GM23338 (cell line): ENCODE data around the gene NID1. TPM values are rescaled to one million over a fixed set of nuclear protein-coding genes. Genes with fewer than 3 reads are reported as not detected.

Experiments used
- ATAC-seq: fragments of 200-7000 bp; cut with Tn5 transposase; 3 replicates; pipeline ENCODE4 v1.9.1; 2020
- DNase-seq: peaks from one replicate; pipeline ENCODE4 v3.0.0-alpha.2; 2015; ENCODE audit warnings: low spot score
- H2AFZ ChIP-seq: fragments of 200-600 bp; sonication (generic); 2 replicates; pipeline ENCODE4 v1.8.0; 2016; ENCODE audit warnings: antibody characterized with exemption, mild to moderate bottlenecking, moderate library complexity
- H3F3A ChIP-seq: fragments of 200-600 bp; sonication (generic); replicated peaks from 2 replicates; pipeline ENCODE4 v1.8.0; 2017; ENCODE audit warnings: antibody characterized with exemption, mixed run types, low read depth
- H3K27ac ChIP-seq: fragments of 200-600 bp; sonication (generic); 2 replicates; pipeline ENCODE4 v1.6.1; 2016; ENCODE audit warnings: low read depth
- H3K27me3 ChIP-seq: fragments of 200-600 bp; sonication (generic); 2 replicates; pipeline ENCODE4 v1.8.0; 2016; ENCODE audit warnings: mild to moderate bottlenecking, mixed run types, moderate library complexity; ENCODE audit not compliant: insufficient read depth
- H3K36me3 ChIP-seq: fragments of 200-600 bp; sonication (generic); 2 replicates; pipeline ENCODE4 v1.8.0; 2016; ENCODE audit warnings: mild to moderate bottlenecking; ENCODE audit not compliant: insufficient read depth
- H3K4me1 ChIP-seq: fragments of 200-600 bp; sonication (generic); 2 replicates; pipeline ENCODE4 v1.8.0; 2016; ENCODE audit warnings: mild to moderate bottlenecking, moderate library complexity; ENCODE audit not compliant: insufficient read depth
- H3K4me2 ChIP-seq: fragments of 200-600 bp; sonication (generic); 2 replicates; pipeline ENCODE4 v1.7.1; 2017; ENCODE audit warnings: mixed run types
- H3K4me3 ChIP-seq: fragments of 200-600 bp; sonication (generic); 2 replicates; pipeline ENCODE4 v1.6.1; 2016; ENCODE audit warnings: mixed run types
- H3K79me2 ChIP-seq: fragments of 200-600 bp; sonication (generic); replicated peaks from 2 replicates; pipeline ENCODE4 v1.8.0; 2017; ENCODE audit warnings: mild to moderate bottlenecking; ENCODE audit not compliant: insufficient read depth
- H3K9me2 ChIP-seq: fragments of 200-600 bp; sonication (generic); 2 replicates; pipeline ENCODE4 v1.8.0; 2017; ENCODE audit not compliant: insufficient read depth
- H4K20me1 ChIP-seq: fragments of 200-600 bp; sonication (generic); replicated peaks from 2 replicates; pipeline ENCODE4 v1.8.0; 2017; ENCODE audit warnings: mild to moderate bottlenecking; ENCODE audit not compliant: insufficient read depth
- H3K27ac Mint-ChIP-seq: 2 replicates; pipeline ENCODE4 v1.8.0; 2020; ENCODE audit warnings: inconsistent platforms, mild to moderate bottlenecking, moderate library complexity, mixed read lengths
- H3K27me3 Mint-ChIP-seq: 3 replicates; pipeline ENCODE4 v1.8.0; 2022; ENCODE audit warnings: low read depth, mild to moderate bottlenecking, moderate library complexity, mixed read lengths, inconsistent platforms; ENCODE audit not compliant: insufficient read depth, poor library complexity
- H3K36me3 Mint-ChIP-seq: 3 replicates; pipeline ENCODE4 v1.8.0; 2021; ENCODE audit warnings: low read depth, mild to moderate bottlenecking, inconsistent platforms, moderate library complexity, mixed read lengths
- H3K4me1 Mint-ChIP-seq: 3 replicates; pipeline ENCODE4 v1.8.0; 2020; ENCODE audit warnings: mild to moderate bottlenecking, inconsistent platforms, mixed read lengths
- H3K4me3 Mint-ChIP-seq: 3 replicates; pipeline ENCODE4 v1.8.0; 2021; ENCODE audit warnings: moderate library complexity, mild to moderate bottlenecking, inconsistent platforms, mixed read lengths
- H3K9me3 Mint-ChIP-seq: 3 replicates; pipeline ENCODE4 v1.8.0; 2020; ENCODE audit warnings: moderate library complexity, mild to moderate bottlenecking, inconsistent platforms, mixed read lengths
- CREB1 ChIP-seq: fragments of 250-450 bp; sonication (Bioruptor Pico); IDR thresholded peaks from 2 replicates; pipeline ENCODE4 v1.5.0; 2020; ENCODE audit warnings: low read depth, mild to moderate bottlenecking, moderate library complexity
- EZH2 ChIP-seq: fragments of 200-600 bp; sonication (generic); IDR thresholded peaks from one replicate; pipeline ENCODE4 v1.8.0; 2017; ENCODE audit warnings: antibody characterized with exemption, mild to moderate bottlenecking, low read depth; ENCODE audit not compliant: unreplicated experiment
- EZH2phosphoT487 ChIP-seq: fragments of 200-600 bp; sonication (generic); IDR thresholded peaks from one replicate; pipeline ENCODE4 v1.8.1; 2018; ENCODE audit warnings: antibody characterized with exemption; ENCODE audit not compliant: unreplicated experiment
- JUNB ChIP-seq: IDR thresholded peaks from one replicate; pipeline ENCODE4 v1.6.1; 2016; ENCODE audit warnings: antibody characterized with exemption; ENCODE audit not compliant: unreplicated experiment
- NANOG ChIP-seq: IDR thresholded peaks from 2 replicates; pipeline ENCODE4 v1.6.1; 2016; ENCODE audit warnings: antibody characterized with exemption, borderline replicate concordance
- POLR2AphosphoS5 ChIP-seq: IDR thresholded peaks from 2 replicates; pipeline ENCODE4 v1.6.1; 2016; ENCODE audit warnings: antibody characterized with exemption, low read depth
- REST ChIP-seq: IDR thresholded peaks from one replicate; pipeline ENCODE4 v1.6.1; 2018; ENCODE audit warnings: antibody characterized with exemption; ENCODE audit not compliant: unreplicated experiment
- STAT1 ChIP-seq: IDR thresholded peaks from one replicate; pipeline ENCODE4 v1.6.1; 2016; ENCODE audit warnings: antibody characterized with exemption; ENCODE audit not compliant: unreplicated experiment
- ZNF114 ChIP-seq: fragments of 250-450 bp; sonication (Bioruptor Pico); IDR thresholded peaks from 2 replicates; pipeline ENCODE4 v1.5.0; 2020; ENCODE audit warnings: mild to moderate bottlenecking, moderate library complexity
- ZNF331 ChIP-seq: fragments of 250-450 bp; sonication (Bioruptor Pico); IDR thresholded peaks from 2 replicates; pipeline ENCODE4 v1.5.0; 2020; ENCODE audit warnings: low read depth, mild to moderate bottlenecking, moderate library complexity
- ZNF462 ChIP-seq: fragments of 250-450 bp; sonication (Bioruptor Pico); IDR thresholded peaks from 2 replicates; pipeline ENCODE4 v1.5.0; 2020; ENCODE audit warnings: mild to moderate bottlenecking, moderate library complexity
- polyA plus RNA-seq: library from polyadenylated mRNA; unstranded; fragments of >200 nt; fragmentation: Nextera tagmentation; extraction: Ambion mirVana; gene quantifications from 2 replicates; pipeline ENCODE4 v1.2.1, GENCODE V29; 2016
- total RNA-seq: library from RNA; depleted of rRNA; stranded (reverse); fragments of >200 nt; shearing (Covaris generic); gene quantifications from 2 replicates; pipeline ENCODE4 v1.2.3, GENCODE V29; 2014
- TF ChIP-seq, protein P1 (sequence below): IDR thresholded peaks from 2 replicates; pipeline ENCODE4 v1.6.1; 2016; ENCODE audit warnings: antibody characterized with exemption
- TF ChIP-seq, protein P2 (sequence below), 2 experiments: fragments of 200-600 bp in 1 of 2; sonication (generic) in 1 of 2; conservative IDR thresholded peaks; 2 replicates each; pipeline versions ENCODE4 v1.5.1 to v1.6.1; 2016 to 2017; ENCODE audit warnings: antibody characterized with exemption in 2 of 2, low read depth in 2 of 2, mild to moderate bottlenecking in 2 of 2, moderate library complexity in 1 of 2

The NID1 gene
- total and polyA plus RNA-seq, 2 experiments from 2014 or later = 7.1 to 32.5 TPM

- no peaks in the 10 kb centered on the region for H3K27me3 ChIP-seq
- H3K4me3 ChIP-seq = no peak overlapping the region
- H3K4me1 Mint-ChIP-seq = no peaks in the 10 kb centered on the region; the same call in 2 of the 3 replicates
- no peaks in the 10 kb centered on the region for H3K4me1 ChIP-seq
- no peaks in the 10 kb centered on the region for H3F3A ChIP-seq
- no peak overlapping the region for H3K27ac Mint-ChIP-seq
- no peak overlapping the region for H2AFZ ChIP-seq
- no peaks in the 10 kb centered on the region for H3K9me2 ChIP-seq
- no peaks in the 10 kb centered on the region for H3K27me3 Mint-ChIP-seq
- DNase-seq = no peak
- H4K20me1 ChIP-seq = no peaks in the 10 kb centered on the region; the same call in 1 of the 2 replicates
- H3K9me3 Mint-ChIP-seq = no peaks in the 10 kb centered on the region
- no peak overlapping the region for H3K4me2 ChIP-seq
- ATAC-seq = no peak
- no peaks in the 10 kb centered on the region for H3K36me3 Mint-ChIP-seq
- no peak overlapping the region for H3K4me3 Mint-ChIP-seq
- no peak overlapping the region for H3K27ac ChIP-seq
- H3K79me2 ChIP-seq = no peaks in the 10 kb centered on the region
- no peaks in the 10 kb centered on the region for H3K36me3 ChIP-seq
- TF ChIP-seq ZNF114 (CRISPR knock-in tag) (no peak), NANOG (no peak), CREB1 (CRISPR knock-in tag) (no peak), ZNF462 (CRISPR knock-in tag) (no peak), EZH2phosphoT487 (no peak), POLR2AphosphoS5 (no peak), REST (no peak), STAT1 (no peak), ZNF331 (no peak), JUNB (no peak), EZH2 (no peak)
- TF ChIP-seq, protein P1, sequence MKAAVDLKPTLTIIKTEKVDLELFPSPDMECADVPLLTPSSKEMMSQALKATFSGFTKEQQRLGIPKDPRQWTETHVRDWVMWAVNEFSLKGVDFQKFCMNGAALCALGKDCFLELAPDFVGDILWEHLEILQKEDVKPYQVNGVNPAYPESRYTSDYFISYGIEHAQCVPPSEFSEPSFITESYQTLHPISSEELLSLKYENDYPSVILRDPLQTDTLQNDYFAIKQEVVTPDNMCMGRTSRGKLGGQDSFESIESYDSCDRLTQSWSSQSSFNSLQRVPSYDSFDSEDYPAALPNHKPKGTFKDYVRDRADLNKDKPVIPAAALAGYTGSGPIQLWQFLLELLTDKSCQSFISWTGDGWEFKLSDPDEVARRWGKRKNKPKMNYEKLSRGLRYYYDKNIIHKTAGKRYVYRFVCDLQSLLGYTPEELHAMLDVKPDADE = no peak
- TF ChIP-seq, protein P2, sequence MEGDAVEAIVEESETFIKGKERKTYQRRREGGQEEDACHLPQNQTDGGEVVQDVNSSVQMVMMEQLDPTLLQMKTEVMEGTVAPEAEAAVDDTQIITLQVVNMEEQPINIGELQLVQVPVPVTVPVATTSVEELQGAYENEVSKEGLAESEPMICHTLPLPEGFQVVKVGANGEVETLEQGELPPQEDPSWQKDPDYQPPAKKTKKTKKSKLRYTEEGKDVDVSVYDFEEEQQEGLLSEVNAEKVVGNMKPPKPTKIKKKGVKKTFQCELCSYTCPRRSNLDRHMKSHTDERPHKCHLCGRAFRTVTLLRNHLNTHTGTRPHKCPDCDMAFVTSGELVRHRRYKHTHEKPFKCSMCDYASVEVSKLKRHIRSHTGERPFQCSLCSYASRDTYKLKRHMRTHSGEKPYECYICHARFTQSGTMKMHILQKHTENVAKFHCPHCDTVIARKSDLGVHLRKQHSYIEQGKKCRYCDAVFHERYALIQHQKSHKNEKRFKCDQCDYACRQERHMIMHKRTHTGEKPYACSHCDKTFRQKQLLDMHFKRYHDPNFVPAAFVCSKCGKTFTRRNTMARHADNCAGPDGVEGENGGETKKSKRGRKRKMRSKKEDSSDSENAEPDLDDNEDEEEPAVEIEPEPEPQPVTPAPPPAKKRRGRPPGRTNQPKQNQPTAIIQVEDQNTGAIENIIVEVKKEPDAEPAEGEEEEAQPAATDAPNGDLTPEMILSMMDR (conservative IDR thresholded peaks at IDR 0.05; ENCODE audit: low read depth in 2 of 2) = no peak
Observed at GRCh38 chr1:236015539-236015938, 49.4 kb downstream of the NID1 start.
